OCI-LY7 (cell line): ENCODE data around the gene ADM5.

Experiments used
- EZH2phosphoT487 ChIP-seq: fragments of 200-600 bp; sonication (generic); IDR thresholded peaks from 2 replicates; pipeline ENCODE4 v1.6.1; 2018; ENCODE audit warnings: low read depth, borderline replicate concordance, mild to moderate bottlenecking, mixed run types, antibody characterized with exemption, low read length, moderate library complexity, mixed read lengths
- TF ChIP-seq, protein P1 (sequence below): fragments of 200-600 bp; sonication (generic); conservative IDR thresholded peaks from 2 replicates; pipeline ENCODE4 v1.5.1; 2014; ENCODE audit warnings: mild to moderate bottlenecking, antibody characterized with exemption, low read length, moderate library complexity, mixed read lengths

DNA sequence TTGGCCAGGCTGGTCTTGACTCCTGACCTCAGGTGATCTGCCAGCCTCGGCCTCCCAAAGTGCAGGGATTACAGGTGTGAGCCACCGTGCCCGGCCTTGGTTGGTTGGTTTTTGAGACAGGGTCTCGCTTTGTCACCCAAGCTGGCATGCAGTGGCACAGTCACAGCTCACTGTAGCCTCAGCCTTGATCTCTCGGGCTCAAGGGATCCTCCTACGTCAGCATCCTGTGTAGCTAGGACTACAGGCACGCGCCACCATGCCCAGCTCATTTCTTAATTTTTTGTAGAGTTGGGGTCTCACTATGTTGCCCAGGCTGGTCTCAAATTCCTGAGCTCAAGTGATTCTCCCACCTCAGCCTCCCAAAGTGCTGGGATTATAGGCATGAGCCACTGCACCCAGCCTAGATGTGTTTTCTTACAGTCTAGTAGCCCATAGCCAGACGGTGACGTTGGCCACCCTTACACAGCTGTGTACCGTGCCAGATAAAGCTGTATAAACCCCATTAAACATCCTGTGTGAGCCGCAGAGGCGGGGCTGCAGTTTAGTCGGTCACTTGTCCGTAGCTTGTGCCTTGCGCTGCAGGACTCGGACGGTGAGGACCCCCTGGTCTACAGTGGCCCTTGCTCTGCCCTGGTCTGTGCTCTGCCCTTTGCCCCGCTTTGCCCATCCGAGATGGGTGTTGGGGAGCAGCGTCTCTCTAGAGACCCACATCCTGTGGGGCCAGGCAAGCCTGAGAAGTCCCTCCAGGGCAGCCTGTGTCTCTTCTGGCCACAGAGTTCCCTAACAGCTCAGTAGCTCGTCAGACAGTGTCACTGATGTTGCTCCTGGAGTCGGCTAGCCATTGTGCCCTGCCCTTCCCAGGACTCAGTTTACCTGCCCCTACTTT, 33.6 kb upstream of the ADM5 start:
- no peak for TF ChIP-seq EZH2phosphoT487
- TF ChIP-seq, protein P1, sequence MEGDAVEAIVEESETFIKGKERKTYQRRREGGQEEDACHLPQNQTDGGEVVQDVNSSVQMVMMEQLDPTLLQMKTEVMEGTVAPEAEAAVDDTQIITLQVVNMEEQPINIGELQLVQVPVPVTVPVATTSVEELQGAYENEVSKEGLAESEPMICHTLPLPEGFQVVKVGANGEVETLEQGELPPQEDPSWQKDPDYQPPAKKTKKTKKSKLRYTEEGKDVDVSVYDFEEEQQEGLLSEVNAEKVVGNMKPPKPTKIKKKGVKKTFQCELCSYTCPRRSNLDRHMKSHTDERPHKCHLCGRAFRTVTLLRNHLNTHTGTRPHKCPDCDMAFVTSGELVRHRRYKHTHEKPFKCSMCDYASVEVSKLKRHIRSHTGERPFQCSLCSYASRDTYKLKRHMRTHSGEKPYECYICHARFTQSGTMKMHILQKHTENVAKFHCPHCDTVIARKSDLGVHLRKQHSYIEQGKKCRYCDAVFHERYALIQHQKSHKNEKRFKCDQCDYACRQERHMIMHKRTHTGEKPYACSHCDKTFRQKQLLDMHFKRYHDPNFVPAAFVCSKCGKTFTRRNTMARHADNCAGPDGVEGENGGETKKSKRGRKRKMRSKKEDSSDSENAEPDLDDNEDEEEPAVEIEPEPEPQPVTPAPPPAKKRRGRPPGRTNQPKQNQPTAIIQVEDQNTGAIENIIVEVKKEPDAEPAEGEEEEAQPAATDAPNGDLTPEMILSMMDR, result no peak
